Activated naive CD4-positive, alpha-beta T cell treated with anti-CD3 and anti-CD28 coated beads, Interleukin-2, amount 50 U/mL, for 72 hours (primary cell): ENCODE measurements around the gene TFPI. TPM values are rescaled to one million over a fixed set of nuclear protein-coding genes. Genes with fewer than 3 reads are reported as not detected.
"Not testable (repeated sequence)": the region's sequence is repeated elsewhere in the genome, so short reads cannot be mapped to it uniquely, and the experiment has no call there.

ENCODE experiments used
- ATAC-seq, 2 donors: fragments of 150-1000 bp; cut with Tn5 transposase; 2 replicates each; pipeline ENCODE4 v1.10.0; 2021; ENCODE audit warnings: mild to moderate bottlenecking in 2 of 2, moderate library complexity in 2 of 2
- DNase-seq, 2 donors: peaks; one replicate each; pipeline ENCODE4 v3.0.0; 2021 to 2022; ENCODE audit warnings: low spot score in 2 of 2
- H3K27ac Mint-ChIP-seq, 2 donors: one replicate each; pipeline ENCODE4 v1.8.0; 2022; ENCODE audit warnings: mild to moderate bottlenecking in 2 of 2, mixed read lengths in 2 of 2
- H3K36me3 Mint-ChIP-seq, 2 donors: one replicate each; pipeline ENCODE4 v1.8.0; 2022; ENCODE audit warnings: mixed read lengths in 2 of 2
- H3K9me3 Mint-ChIP-seq, 2 donors: one replicate each; pipeline ENCODE4 v1.8.0; 2022; ENCODE audit warnings: mixed read lengths in 2 of 2
- total RNA-seq, 2 donors: library from RNA; stranded (reverse); gene quantifications; one replicate each; pipeline ENCODE4 v1.2.3, GENCODE V29; 2022

Gene TFPI
- under 1 TPM in 1 of 2 donors, not detected in 1; 0.34 TPM for total RNA-seq

DNA sequence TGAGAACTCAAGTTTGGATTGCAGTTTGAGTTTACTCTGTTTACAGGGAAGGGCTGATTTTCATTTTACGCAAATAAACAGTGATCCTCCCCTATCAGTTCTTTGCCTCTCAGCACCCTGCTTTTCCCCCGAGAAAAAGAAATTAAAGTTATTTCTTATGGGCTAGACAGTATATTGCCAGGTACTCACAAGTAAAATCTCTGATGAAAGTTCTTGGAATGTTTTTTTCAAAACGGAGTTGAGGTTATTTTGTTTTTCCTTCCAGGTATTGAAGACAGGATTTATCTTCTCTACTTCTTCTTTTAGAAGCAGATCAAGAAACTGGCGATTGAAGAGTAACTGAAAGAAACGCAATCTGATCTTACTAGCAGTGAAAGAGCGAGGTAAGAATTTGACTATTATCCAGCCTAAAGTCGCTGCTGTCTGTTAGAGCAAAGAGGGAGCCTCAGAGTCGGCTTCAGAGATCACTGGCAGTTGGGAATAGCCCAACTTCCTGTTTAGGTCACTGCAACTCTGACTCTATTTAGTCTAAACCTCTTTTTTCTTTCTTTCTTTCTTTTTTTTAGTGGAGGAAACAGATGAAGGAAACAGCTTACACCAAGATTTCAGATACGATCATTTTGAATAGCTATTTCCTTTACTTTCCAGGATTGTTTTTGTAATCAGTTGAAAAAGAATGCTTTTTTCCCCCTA, at the start of gene TFPI:
Gene TFPI, minus strand, starts transcription at position 425 of the 693 bp plus-strand sequence. CDS start 50,667 bp downstream, outside the sequence.
- no peak within 1 kb of the TSS for H3K27ac Mint-ChIP-seq
- no peaks in the 10 kb centered on the region for H3K36me3 Mint-ChIP-seq
- no peak for DNase-seq
- no peaks in the 10 kb centered on the region for H3K9me3 Mint-ChIP-seq
- ATAC-seq = peak in 1 of 2 donors; percentile 22

GRCh38 chr2:187594801-187595200, 40.6 kb upstream of the TFPI start:
- H3K27ac Mint-ChIP-seq = no peak overlapping the region
- peaks cover 3 to 4% of the 10 kb centered on the region in 2 donors for H3K9me3 Mint-ChIP-seq
- no peak for ATAC-seq

GRCh38 chr2:187593697-187594096, 39.5 kb upstream of the TFPI start:
- H3K27ac Mint-ChIP-seq = no peak overlapping the region
- peaks cover 0 to 11% of the 10 kb centered on the region in 2 donors for H3K36me3 Mint-ChIP-seq
- DNase-seq (no peak), ATAC-seq (no peak)
- peaks cover 4 to 10% of the 10 kb centered on the region in 2 donors for H3K9me3 Mint-ChIP-seq

More at GRCh38 chr2:187594801-187595200, 40.6 kb upstream of the TFPI start:
- peaks cover 0 to 5% of the 10 kb centered on the region in 2 donors for H3K36me3 Mint-ChIP-seq
- DNase-seq = no peak

GRCh38 chr2:187593098-187593497, 38.9 kb upstream of the TFPI start:
- peaks cover 0 to 11% of the 10 kb centered on the region in 2 donors for H3K36me3 Mint-ChIP-seq
- no peak overlapping the region for H3K27ac Mint-ChIP-seq
- peaks cover 5 to 12% of the 10 kb centered on the region in 2 donors for H3K9me3 Mint-ChIP-seq
- ATAC-seq (no peak), DNase-seq (no peak)

GRCh38 chr2:187590175-187590574, 35.9 kb upstream of the TFPI start:
- ATAC-seq = no peak
- DNase-seq = no peak
- peaks cover 0 to 11% of the 10 kb centered on the region in 2 donors for H3K36me3 Mint-ChIP-seq
- peaks cover 18 to 21% of the 10 kb centered on the region in 2 donors for H3K9me3 Mint-ChIP-seq
- no peak overlapping the region for H3K27ac Mint-ChIP-seq

GRCh38 chr2:187586011-187586641, 31.9 kb upstream of the TFPI start:
- ATAC-seq (peak; percentile 95 to 98), DNase-seq (peak in 1 of 2 donors; percentile 3)
- Mint-ChIP-seq H3K27ac (peak overlapping the region; percentile 72 to 76), H3K9me3 (peaks cover 22 to 26% of the 10 kb centered on the region in 2 donors), H3K36me3 (peaks cover 0 to 17% of the 10 kb centered on the region in 2 donors)

DNA sequence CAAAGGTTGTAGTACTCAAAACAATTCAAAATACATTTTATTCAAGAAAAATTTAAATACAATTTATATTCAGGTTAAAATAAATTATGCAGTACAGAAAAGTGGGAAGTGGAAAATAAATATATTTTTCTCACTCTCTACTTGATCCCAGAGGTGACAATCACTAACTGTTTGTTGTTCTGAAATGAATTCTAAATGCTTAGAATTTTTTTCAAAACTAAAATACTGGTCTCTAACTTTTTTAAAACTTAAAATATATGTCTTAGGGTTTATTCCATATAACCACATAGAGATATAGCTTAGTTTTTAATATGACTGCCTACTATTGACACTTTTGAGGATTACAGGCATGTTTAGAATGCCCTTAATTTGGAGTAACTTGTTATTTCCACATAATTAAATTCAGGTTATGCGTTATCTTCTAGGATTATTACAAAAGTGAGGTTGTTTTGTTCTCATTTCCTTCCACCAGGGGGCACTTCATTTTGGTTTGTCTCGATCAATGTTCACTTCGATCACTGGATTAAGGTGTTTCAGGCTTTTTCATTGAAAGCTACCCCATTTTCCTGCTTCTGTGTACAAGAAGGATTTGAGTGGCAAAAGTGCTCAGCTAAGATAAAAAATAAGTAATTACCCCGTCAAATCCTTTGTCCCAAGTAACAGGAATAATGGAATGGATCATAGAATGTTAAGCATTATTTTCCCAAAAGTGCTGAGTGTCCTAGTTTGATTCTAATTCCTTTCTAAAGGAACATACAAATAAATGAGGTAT, 27.1 kb upstream of the TFPI start:
- H3K27ac Mint-ChIP-seq = no peak overlapping the region
- H3K36me3 Mint-ChIP-seq = peaks cover 0 to 7% of the 10 kb centered on the region in 2 donors
- ATAC-seq (no peak), DNase-seq (peak in 1 of 2 donors; percentile 31)
- peaks cover 5 to 6% of the 10 kb centered on the region in 2 donors for H3K9me3 Mint-ChIP-seq

- H3K9me3 Mint-ChIP-seq = peaks cover 3 to 5% of the 10 kb centered on the region in 2 donors
- no peak overlapping the region for H3K27ac Mint-ChIP-seq
- H3K36me3 Mint-ChIP-seq = peaks cover 0 to 7% of the 10 kb centered on the region in 2 donors
- ATAC-seq (no peak), DNase-seq (no peak)
Observed at GRCh38 chr2:187580462-187581124, 26.4 kb upstream of the TFPI start.

DNA sequence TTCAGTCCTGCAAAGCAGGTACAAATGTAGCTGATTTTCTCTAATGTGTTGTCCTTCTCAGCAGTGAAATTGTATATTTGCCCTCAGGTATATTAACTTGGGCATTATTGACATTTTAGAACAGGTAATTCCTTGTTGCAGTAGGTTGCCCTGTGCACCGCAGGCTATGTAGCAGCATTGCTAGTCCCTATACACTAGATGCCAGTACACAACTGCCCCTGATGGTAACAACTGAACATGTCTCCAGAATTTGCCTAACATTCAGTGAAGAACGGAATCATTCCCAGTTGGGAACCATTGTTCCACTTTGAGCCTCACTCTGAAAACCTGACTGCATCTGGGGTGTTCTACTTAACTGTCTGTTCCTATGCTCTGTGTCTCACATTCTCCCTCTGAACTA, 23.1 kb upstream of the TFPI start:
- Mint-ChIP-seq H3K9me3 (no peaks in the 10 kb centered on the region), H3K27ac (no peak overlapping the region), H3K36me3 (no peaks in the 10 kb centered on the region)
- ATAC-seq (no peak), DNase-seq (no peak)

- ATAC-seq (no peak), DNase-seq (no peak)
- no peak overlapping the region for H3K27ac Mint-ChIP-seq
- no peaks in the 10 kb centered on the region for H3K9me3 Mint-ChIP-seq
- no peaks in the 10 kb centered on the region for H3K36me3 Mint-ChIP-seq
Observed at GRCh38 chr2:187576906-187577305, 22.7 kb upstream of the TFPI start.

DNA sequence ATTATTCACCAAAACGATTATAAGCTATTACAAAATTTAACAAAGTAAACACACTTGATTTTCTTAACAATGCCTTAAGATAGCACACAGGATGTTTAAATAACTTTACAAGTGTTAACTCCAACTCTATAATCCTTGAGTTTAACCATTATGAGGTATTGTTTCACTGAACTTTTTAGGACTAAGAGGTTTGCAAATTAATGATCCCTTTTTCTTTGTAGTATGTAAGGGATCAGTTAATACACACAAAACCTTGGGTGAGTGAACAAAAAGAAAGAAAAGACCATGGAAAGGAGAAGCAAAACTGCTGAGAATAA, 21.5 kb upstream of the TFPI start:
- Mint-ChIP-seq H3K27ac (no peak overlapping the region), H3K36me3 (no peaks in the 10 kb centered on the region), H3K9me3 (no peaks in the 10 kb centered on the region)
- no peak for DNase-seq
- ATAC-seq = no peak

DNA sequence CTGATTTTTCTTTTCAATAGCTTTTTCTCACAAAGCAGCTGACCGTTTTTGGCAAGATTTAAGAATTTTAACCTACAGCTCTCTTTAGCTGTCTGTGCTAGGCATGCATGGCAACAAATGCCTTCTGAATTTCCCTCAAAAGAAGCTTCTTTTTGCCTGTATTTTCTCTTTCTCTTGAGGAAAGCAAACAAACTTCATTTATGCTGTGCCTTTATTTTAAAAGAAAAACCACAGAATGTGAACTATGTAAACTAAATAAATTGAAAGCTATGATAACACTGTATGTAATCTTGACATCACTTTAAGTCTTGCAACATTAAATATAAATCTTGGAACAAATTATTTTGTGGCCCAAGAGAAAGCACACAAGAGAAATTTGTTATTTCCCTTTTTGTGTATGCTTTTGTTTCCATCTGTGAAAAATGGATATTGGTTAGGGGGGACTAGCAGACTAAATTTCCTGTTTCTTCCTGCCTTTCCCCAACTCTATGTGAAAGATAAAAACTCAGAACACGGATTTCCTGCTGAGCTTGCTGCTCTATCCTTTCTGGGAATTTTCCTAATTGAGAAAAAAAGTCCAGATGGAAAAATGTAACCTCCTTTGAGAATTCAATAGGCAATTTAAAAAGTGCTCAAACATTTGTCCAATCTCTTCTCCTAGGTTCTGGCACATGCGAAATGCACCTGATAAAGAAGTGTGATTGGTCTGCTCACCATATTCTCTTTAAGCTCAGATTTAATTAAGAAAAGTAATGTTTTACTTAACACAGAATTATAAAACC, 20.9 kb upstream of the TFPI start:
- Mint-ChIP-seq H3K9me3 (no peaks in the 10 kb centered on the region), H3K27ac (no peak overlapping the region), H3K36me3 (no peaks in the 10 kb centered on the region)
- DNase-seq (no peak), ATAC-seq (no peak)

DNA sequence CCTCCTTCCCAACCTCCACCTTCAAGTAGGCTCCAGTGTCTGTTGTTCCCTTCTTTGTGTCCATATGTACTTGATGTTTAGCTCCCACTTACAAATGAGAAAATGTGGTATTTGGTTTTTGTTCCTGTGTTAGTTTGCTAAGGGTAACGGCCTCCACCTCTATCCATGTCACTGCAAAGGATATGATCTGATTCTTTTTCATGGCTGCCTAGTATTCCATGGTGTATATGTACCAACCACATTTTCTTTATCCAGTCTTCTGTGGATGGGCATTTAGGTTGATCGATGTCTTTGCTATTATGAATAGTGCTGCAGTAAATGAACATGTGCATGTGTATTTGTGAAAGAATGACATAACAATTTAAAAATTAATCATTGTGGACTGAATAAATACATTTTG, 19.5 kb upstream of the TFPI start:
- H3K27ac Mint-ChIP-seq = peak overlapping the region in 1 of 2 donors; percentile 55
- ATAC-seq (no peak), DNase-seq (no peak)
- H3K9me3 Mint-ChIP-seq = no peaks in the 10 kb centered on the region
- H3K36me3 Mint-ChIP-seq = no peaks in the 10 kb centered on the region

DNA sequence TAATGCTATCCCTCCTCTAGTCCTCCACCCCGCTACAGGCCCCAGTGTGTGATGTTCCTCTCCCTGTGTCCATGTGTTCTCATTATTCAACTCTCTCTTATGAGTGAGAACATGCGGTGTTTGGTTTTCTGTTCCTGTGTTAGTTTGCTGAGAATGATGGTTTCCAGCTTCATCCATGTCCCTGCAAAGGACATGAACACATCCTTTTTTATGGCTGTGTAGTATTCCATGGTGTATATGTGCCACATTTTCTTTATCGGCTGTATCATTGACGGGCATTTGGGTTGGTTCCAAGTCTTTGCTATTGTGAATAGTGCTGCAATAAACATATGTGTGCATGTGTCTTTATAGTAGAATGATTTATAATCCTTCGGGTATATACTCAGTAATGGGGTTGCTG, 17.8 kb upstream of the TFPI start:
- not testable (repeated sequence) for ATAC-seq, DNase-seq, H3K36me3 Mint-ChIP-seq

GRCh38 chr2:187569571-187569970, 15.3 kb upstream of the TFPI start:
- Mint-ChIP-seq H3K36me3 (no peaks in the 10 kb centered on the region), H3K9me3 (no peaks in the 10 kb centered on the region), H3K27ac (no peak overlapping the region)
- no peak for ATAC-seq
- no peak for DNase-seq

More for the DNA sequence above, 17.8 kb upstream of the TFPI start:
- not testable (repeated sequence) for H3K9me3 Mint-ChIP-seq, H3K27ac Mint-ChIP-seq

- ATAC-seq (no peak), DNase-seq (no peak)
- no peaks in the 10 kb centered on the region for H3K36me3 Mint-ChIP-seq
- no peaks in the 10 kb centered on the region for H3K9me3 Mint-ChIP-seq
- H3K27ac Mint-ChIP-seq = no peak overlapping the region
Observed at GRCh38 chr2:187569042-187569441, 14.8 kb upstream of the TFPI start.
